K562 (cell line): ENCODE measurements around the gene ACSS2. TPM values are rescaled to one million over a fixed set of nuclear protein-coding genes. Genes with fewer than 3 reads are reported as not detected.

Experiments
- ATAC-seq: fragments of 200-7000 bp; cut with Tn5 transposase; 3 replicates; pipeline ENCODE4 v1.9.1; 2020; ENCODE audit warnings: moderate library complexity
- BruUV-seq: library from RNA; stranded (reverse); fragments of 400-500 nt; replicated peaks from 2 replicates; lab custom pipeline; 2021; lab: Mats Ljungman, UMichigan
- CTCF ChIA-PET: fragments of 300-600 bp; formaldehyde crosslinking; extraction: SDS; loops from one replicate; lab custom pipeline; 2021; ENCODE audit warnings: low intra/inter-chr PET ratio; lab: Yijun Ruan, JAX
- POLR2A ChIA-PET: fragments of 300-600, 350-650 bp; sonication (Branson Sonifier 250); formaldehyde crosslinking; extraction: SDS; loops from one replicate; lab custom pipeline; 2021; ENCODE audit warnings: antibody characterized with exemption, inconsistent platforms; lab: Yijun Ruan, JAX
- DNase-seq, 4 experiments: peaks; one replicate each; pipeline versions ENCODE4 v3.0.0 to v3.0.0-alpha.2; 2011 to 2018; ENCODE audit warnings: low spot score in 3 of 4, mixed read lengths in 3 of 4; ENCODE audit errors: extremely low read depth in 1 of 4
- FAIRE-seq: peaks from 2 replicates; lab custom pipeline; 2011; peaks lifted over from hg19 to GRCh38; lab: Jason Lieb, UNC
- H2AFZ ChIP-seq: 2 replicates; pipeline ENCODE4 v1.6.0; 2011; ENCODE audit warnings: low read depth, low read length, control low read depth, inconsistent platforms
- H3K27ac ChIP-seq: fragments of 200-600 bp; 3 replicates; pipeline ENCODE4 v1.8.0; 2011; ENCODE audit warnings: low read depth, mild to moderate bottlenecking, control low read depth, inconsistent platforms, low read length, moderate library complexity, mixed read lengths; ENCODE audit errors: extremely low read depth
- H3K27me3 ChIP-seq, 2 experiments: fragments of 300-600 bp in 1 of 2; 2 replicates in 1 of 2; 3 replicates in 1 of 2; pipeline versions ENCODE4 v1.6.0 to v1.8.0; 2011; ENCODE audit warnings: inconsistent platforms in 2 of 2, low read length in 2 of 2, mild to moderate bottlenecking in 1 of 2, mixed read lengths in 1 of 2, moderate library complexity in 1 of 2; ENCODE audit not compliant: control insufficient read depth in 2 of 2, insufficient read depth in 2 of 2
- H3K36me3 ChIP-seq: fragments of 300-600 bp; 3 replicates; pipeline ENCODE4 v1.8.0; 2011; ENCODE audit warnings: mild to moderate bottlenecking, low read length, inconsistent platforms; ENCODE audit not compliant: control insufficient read depth, insufficient read depth
- H3K4me1 ChIP-seq, 2 experiments: fragments of 200-600 bp in 1 of 2; replicated peaks in 1 of 2; 2 replicates in 1 of 2; 3 replicates in 1 of 2; pipeline versions ENCODE4 v1.5.1 to v1.8.0; 2011; ENCODE audit warnings: inconsistent platforms in 2 of 2, low read length in 2 of 2, mild to moderate bottlenecking in 1 of 2, mixed read lengths in 1 of 2, moderate library complexity in 1 of 2; ENCODE audit not compliant: control insufficient read depth in 2 of 2, insufficient read depth in 2 of 2
- H3K4me2 ChIP-seq: 2 replicates; pipeline ENCODE4 v1.6.1; 2011; ENCODE audit warnings: low read length, control low read depth, inconsistent platforms, mixed read lengths; ENCODE audit not compliant: insufficient read depth
- H3K4me3 ChIP-seq: fragments of 200-600 bp; sonication (generic), shearing (Covaris generic); 2 replicates; pipeline ENCODE4 v1.5.1; 2016; ENCODE audit warnings: control low read depth, inconsistent platforms
- H3K79me2 ChIP-seq: fragments of 200-600 bp; 3 replicates; pipeline ENCODE4 v1.8.0; 2011; ENCODE audit warnings: low read length, inconsistent platforms; ENCODE audit not compliant: control insufficient read depth, insufficient read depth
- H3K9ac ChIP-seq, 2 experiments: 2 replicates each; pipeline versions ENCODE4 v1.6.0 to v1.6.1; 2011; ENCODE audit warnings: low read depth in 2 of 2, low read length in 2 of 2, control low read depth in 1 of 2, inconsistent platforms in 1 of 2, mild to moderate bottlenecking in 1 of 2, mixed read lengths in 1 of 2; ENCODE audit not compliant: insufficient read depth in 1 of 2
- H3K9me1 ChIP-seq: one replicate; pipeline ENCODE4 v1.6.0; 2011; ENCODE audit warnings: inconsistent platforms, mild to moderate bottlenecking, low read length, moderate library complexity; ENCODE audit not compliant: control insufficient read depth, insufficient read depth
- H3K9me3 ChIP-seq: replicated peaks from 2 replicates; pipeline ENCODE4 v1.5.1; 2011; ENCODE audit warnings: low read depth, low read length, inconsistent platforms; ENCODE audit not compliant: control insufficient read depth, insufficient read depth
- H4K20me1 ChIP-seq: replicated peaks from 2 replicates; pipeline ENCODE4 v1.6.1; 2011; ENCODE audit warnings: low read length, inconsistent platforms, mixed read lengths; ENCODE audit not compliant: control insufficient read depth, insufficient read depth
- CTBP1 ChIP-seq: fragments of 450-650 bp; IDR thresholded peaks from 2 replicates; pipeline ENCODE4 v1.6.1; 2016; ENCODE audit warnings: borderline replicate concordance
- ERF ChIP-seq: fragments of 450-650 bp; formaldehyde crosslinking; IDR thresholded peaks from 2 replicates; pipeline ENCODE4 v1.4.0; 2020; ENCODE audit warnings: mild to moderate bottlenecking, mixed read lengths
- FOXA1 ChIP-seq: fragments of 450-650 bp; IDR thresholded peaks from 2 replicates; pipeline ENCODE4 v1.6.1; 2016; ENCODE audit warnings: mild to moderate bottlenecking, borderline replicate concordance
- MAFF ChIP-seq: IDR thresholded peaks from 2 replicates; pipeline ENCODE4 v1.6.1; 2012; ENCODE audit warnings: low read length, improper control_type of control experiment
- NFE2 ChIP-seq: IDR thresholded peaks from 2 replicates; pipeline ENCODE4 v1.6.1; 2014; ENCODE audit warnings: antibody characterized with exemption, low read depth
- NFRKB ChIP-seq: fragments of 450-650 bp; IDR thresholded peaks from 2 replicates; pipeline ENCODE4 v1.6.1; 2016; ENCODE audit warnings: low read depth
- SMARCA5 ChIP-seq: fragments of 450-650 bp; IDR thresholded peaks from 2 replicates; pipeline ENCODE4 v1.6.1; 2016
- ZNF561 ChIP-seq: fragments of 450-650 bp; formaldehyde crosslinking; conservative IDR thresholded peaks from 2 replicates; pipeline ENCODE4 v1.4.0; 2020; ENCODE audit warnings: mild to moderate bottlenecking, moderate library complexity
- ZNF655 ChIP-seq: fragments of 250-450 bp; sonication (Bioruptor Pico); IDR thresholded peaks from 2 replicates; pipeline ENCODE4 v1.5.0; 2021
- WGBS: fragments of 100-300 bp; shearing (Covaris generic); methylation state at CpG from one replicate; pipeline ENCODE4 v1.1.6; 2016; ENCODE audit warnings: low coverage, mixed read lengths; ENCODE audit not compliant: insufficient coverage; ENCODE audit errors: missing lambda C conversion rate; 5-methylcytosine and 5-hydroxymethylcytosine counted together
- in situ Hi-C: fragments of 300-500 bp; cut with MboI; formaldehyde crosslinking; loops from 4 replicates; pipeline ENCODE4 v1.15.0; 2018; ENCODE audit warnings: inconsistent platforms, mixed read lengths
- intact Hi-C: fragments of 100-400 bp; cut with micrococcal nuclease; formaldehyde crosslinking; loops from 2 replicates; pipeline ENCODE4 v1.14.2; 2022
- polyA plus RNA-seq, 8 experiments: library from polyadenylated mRNA; depleted of rRNA in 4 of 8; stranded (reverse) in 5 of 8; unstranded in 3 of 8; fragments of >200 nt; fragmentation: Nextera tagmentation in 2 of 8; fragmentation: Illumina TruSeq in 1 of 8; extraction: Ambion mirVana in 2 of 8; extraction: Trizol in 1 of 8; gene quantifications; 2 replicates each; pipeline versions ENCODE4 v1.2.1 to v1.2.3, GENCODE V29; 2011 to 2014; ENCODE audit warnings: inconsistent platforms in 1 of 8, missing spikeins in 1 of 8
- total RNA-seq, 7 experiments: library from RNA; depleted of rRNA in 6 of 7; stranded (reverse); fragments of >200 nt in 6 of 7; fragmentation: Illumina TruSeq in 2 of 7; extraction: Trizol in 2 of 7; gene quantifications; 2 replicates each; pipeline versions ENCODE4 v1.2.1 to v1.2.3, GENCODE V29; 2011 to 2021; ENCODE audit warnings: low replicate concordance in 1 of 7
- TF ChIP-seq, protein P1 (sequence below): fragments of 450-650 bp; IDR thresholded peaks from 2 replicates; pipeline ENCODE4 v1.6.1; 2016; ENCODE audit warnings: borderline replicate concordance

The ACSS2 gene
- total and polyA plus RNA-seq, 9 of the 15 experiments (the other 6 are each of a cell fraction or from before 2014, with no cell fraction given) = 21.9 to 246 (median 66.2) TPM

GRCh38 chr20:34965051-34965450 lies 88.6 kb downstream of the ACSS2 start:
- Histone ChIP-seq H3K27me3 (no peaks in the 10 kb centered on the region), H3K9me3 (no peaks in the 10 kb centered on the region), H3K4me2 (no peak overlapping the region), H3K9me1 (no peaks in the 10 kb centered on the region), H3K36me3 (no peaks in the 10 kb centered on the region), H4K20me1 (no peaks in the 10 kb centered on the region), H3K4me1 (peaks cover 8 to 17% of the 10 kb centered on the region in 2 experiments; a peak in 3 of 5 replicates), H3K9ac (peak overlapping the region in 1 of 2 experiments; percentile 72; a peak in 2 of 4 replicates), H2AFZ (no peak overlapping the region), H3K27ac (no peak overlapping the region), H3K4me3 (no peak overlapping the region), H3K79me2 (no peaks in the 10 kb centered on the region)
- FAIRE-seq (no peak), ATAC-seq (no peak), DNase-seq (no peak)
- WGBS = 66% methylated on average over 5 of the region's 5 CpGs
- no TSS peak for BruUV-seq
- ChIA-PET POLR2A (no interaction called here), CTCF (no interaction called here)
- in situ Hi-C loops = no loop called here
- intact Hi-C loops = no loop called here
- TF ChIP-seq NFRKB (no peak), ERF (CRISPR knock-in tag) (no peak)
- TF ChIP-seq, protein P1, sequence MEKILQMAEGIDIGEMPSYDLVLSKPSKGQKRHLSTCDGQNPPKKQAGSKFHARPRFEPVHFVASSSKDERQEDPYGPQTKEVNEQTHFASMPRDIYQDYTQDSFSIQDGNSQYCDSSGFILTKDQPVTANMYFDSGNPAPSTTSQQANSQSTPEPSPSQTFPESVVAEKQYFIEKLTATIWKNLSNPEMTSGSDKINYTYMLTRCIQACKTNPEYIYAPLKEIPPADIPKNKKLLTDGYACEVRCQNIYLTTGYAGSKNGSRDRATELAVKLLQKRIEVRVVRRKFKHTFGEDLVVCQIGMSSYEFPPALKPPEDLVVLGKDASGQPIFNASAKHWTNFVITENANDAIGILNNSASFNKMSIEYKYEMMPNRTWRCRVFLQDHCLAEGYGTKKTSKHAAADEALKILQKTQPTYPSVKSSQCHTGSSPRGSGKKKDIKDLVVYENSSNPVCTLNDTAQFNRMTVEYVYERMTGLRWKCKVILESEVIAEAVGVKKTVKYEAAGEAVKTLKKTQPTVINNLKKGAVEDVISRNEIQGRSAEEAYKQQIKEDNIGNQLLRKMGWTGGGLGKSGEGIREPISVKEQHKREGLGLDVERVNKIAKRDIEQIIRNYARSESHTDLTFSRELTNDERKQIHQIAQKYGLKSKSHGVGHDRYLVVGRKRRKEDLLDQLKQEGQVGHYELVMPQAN = no peak

- ChIA-PET CTCF (no interaction called here), POLR2A (interaction anchor here (0.6 kb wide), 1 partner anchor 9 kb away, joined by 3 read pairs; no protein-coding TSS in a partner anchor)
- WGBS = 39% methylated on average over 5 of the region's 5 CpGs
- no peak overlapping the region for H2AFZ ChIP-seq
- H3K4me2 ChIP-seq = no peak overlapping the region
- no peak overlapping the region for H3K27ac ChIP-seq
- BruUV-seq = no TSS peak
- no peak overlapping the region for H3K4me3 ChIP-seq
- no peaks in the 10 kb centered on the region for H4K20me1 ChIP-seq
- H3K9me1 ChIP-seq = no peaks in the 10 kb centered on the region
- no peaks in the 10 kb centered on the region for H3K27me3 ChIP-seq
- H3K36me3 ChIP-seq = no peaks in the 10 kb centered on the region
- no peak overlapping the region for H3K9ac ChIP-seq
- peaks cover 0 to 11% of the 10 kb centered on the region in 2 experiments; a peak in 2 of 5 replicates for H3K4me1 ChIP-seq
- no peaks in the 10 kb centered on the region for H3K9me3 ChIP-seq
- H3K79me2 ChIP-seq = no peaks in the 10 kb centered on the region
- FAIRE-seq (no peak), DNase-seq (no peak), ATAC-seq (no peak)
- intact Hi-C loops (no loop called here), in situ Hi-C loops (no loop called here)
- TF ChIP-seq SMARCA5 = no peak
- no peak for TF ChIP-seq MAFF
- no peak for TF ChIP-seq NFE2
- TF ChIP-seq CTBP1 = no peak
- no peak for TF ChIP-seq ZNF655 (CRISPR knock-in tag)
- no peak for TF ChIP-seq ZNF561 (CRISPR knock-in tag)
- no peak for TF ChIP-seq FOXA1
Observed at GRCh38 chr20:34967421-34967820, 91.0 kb downstream of the ACSS2 start.
